MM.1S (cell line): Measurements from ENCODE around the gene CREBBP.

Experiments
- DNase-seq: peaks from one replicate; pipeline ENCODE4 v3.0.0-alpha.2; 2015
- H2AFZ ChIP-seq: fragments of 300-600 bp; sonication (generic); 2 replicates; pipeline ENCODE4 v1.6.0; 2016; ENCODE audit warnings: antibody characterized with exemption, low read length
- H3F3A ChIP-seq: fragments of 300-600 bp; sonication (generic); 2 replicates; pipeline ENCODE4 v1.6.1; 2016; ENCODE audit warnings: mild to moderate bottlenecking, antibody characterized with exemption, low read length, moderate library complexity, mixed read lengths; ENCODE audit not compliant: insufficient read depth
- H3K27ac ChIP-seq: fragments of 300-600 bp; sonication (generic); 2 replicates; pipeline ENCODE4 v1.5.1; 2016; ENCODE audit warnings: mild to moderate bottlenecking, low read length
- H3K27me3 ChIP-seq: fragments of 300-600 bp; sonication (generic); replicated peaks from 2 replicates; pipeline ENCODE4 v1.6.0; 2016; ENCODE audit warnings: low read length; ENCODE audit not compliant: insufficient read depth
- H3K36me3 ChIP-seq: fragments of 300-600 bp; sonication (generic); replicated peaks from 2 replicates; pipeline ENCODE4 v1.6.1; 2016; ENCODE audit warnings: mild to moderate bottlenecking, low read length, mixed read lengths; ENCODE audit not compliant: insufficient read depth
- H3K4me1 ChIP-seq: fragments of 300-600 bp; sonication (generic); 2 replicates; pipeline ENCODE4 v1.6.1; 2016; ENCODE audit warnings: low read length, mixed read lengths
- H3K4me2 ChIP-seq: fragments of 300-600 bp; sonication (generic); 2 replicates; pipeline ENCODE4 v1.6.0; 2016; ENCODE audit warnings: low read depth, low read length
- H3K4me3 ChIP-seq: fragments of 300-600 bp; sonication (generic); 2 replicates; pipeline ENCODE4 v1.5.1; 2016; ENCODE audit warnings: low read length, mixed read lengths
- H3K79me2 ChIP-seq: fragments of 300-600 bp; sonication (generic); 2 replicates; pipeline ENCODE4 v1.6.1; 2016; ENCODE audit warnings: mixed run types, low read length, mixed read lengths
- H3K9ac ChIP-seq: fragments of 300-600 bp; sonication (generic); 2 replicates; pipeline ENCODE4 v1.6.1; 2016; ENCODE audit warnings: low read length, mixed read lengths
- H3K9me2 ChIP-seq: fragments of 300-600 bp; sonication (generic); replicated peaks from 2 replicates; pipeline ENCODE4 v1.6.1; 2016; ENCODE audit warnings: mild to moderate bottlenecking, low read length, mixed read lengths; ENCODE audit not compliant: insufficient read depth
- H3K9me3 ChIP-seq: fragments of 300-600 bp; sonication (generic); replicated peaks from 2 replicates; pipeline ENCODE4 v1.6.1; 2016; ENCODE audit warnings: mild to moderate bottlenecking, low read length, mixed read lengths; ENCODE audit not compliant: insufficient read depth
- H4K20me1 ChIP-seq: fragments of 300-600 bp; sonication (generic); 2 replicates; pipeline ENCODE4 v1.6.1; 2016; ENCODE audit warnings: mild to moderate bottlenecking, low read length, moderate library complexity, mixed read lengths; ENCODE audit not compliant: insufficient read depth
- CTCF ChIP-seq: fragments of 300-600 bp; sonication (generic); IDR thresholded peaks from 2 replicates; pipeline ENCODE4 v1.5.1; 2016; ENCODE audit warnings: antibody characterized with exemption, low read length, mixed read lengths
- EZH2 ChIP-seq: fragments of 300-600 bp; sonication (generic); optimal IDR thresholded peaks from 2 replicates; pipeline ENCODE3; 2017; ENCODE audit warnings: low read depth, mild to moderate bottlenecking, antibody characterized with exemption, low read length, mixed read lengths
- EZH2phosphoT487 ChIP-seq: fragments of 300-600 bp; sonication (generic); IDR thresholded peaks from 2 replicates; pipeline ENCODE4 v1.6.1; 2018; ENCODE audit warnings: antibody characterized with exemption, low read length

The CREBBP gene

GRCh38 chr16:3687792-3688191, 192.7 kb downstream of the CREBBP start:
- no peaks in the 10 kb centered on the region for H4K20me1 ChIP-seq
- H3K36me3 ChIP-seq = peaks cover 3% of the 10 kb centered on the region; the same call in 1 of the 2 replicates
- DNase-seq = no peak
- no peak overlapping the region for H3K4me2 ChIP-seq
- H3K9me2 ChIP-seq = no peaks in the 10 kb centered on the region
- TF ChIP-seq CTCF = no peak
- no peak for TF ChIP-seq EZH2
- TF ChIP-seq EZH2phosphoT487 = no peak
- no peak overlapping the region for H3K4me3 ChIP-seq
- 0 out of 2 replicates have a peak, but pooled peaks cover 5% of the 10 kb centered on the region for H3K79me2 ChIP-seq
- no peak overlapping the region for H3K27ac ChIP-seq
- no peaks in the 10 kb centered on the region for H3F3A ChIP-seq
- H3K9ac ChIP-seq = no peak overlapping the region
- no peaks in the 10 kb centered on the region for H3K27me3 ChIP-seq
- H3K4me1 ChIP-seq = no peaks in the 10 kb centered on the region
- no peaks in the 10 kb centered on the region for H3K9me3 ChIP-seq
- no peak overlapping the region for H2AFZ ChIP-seq

DNA sequence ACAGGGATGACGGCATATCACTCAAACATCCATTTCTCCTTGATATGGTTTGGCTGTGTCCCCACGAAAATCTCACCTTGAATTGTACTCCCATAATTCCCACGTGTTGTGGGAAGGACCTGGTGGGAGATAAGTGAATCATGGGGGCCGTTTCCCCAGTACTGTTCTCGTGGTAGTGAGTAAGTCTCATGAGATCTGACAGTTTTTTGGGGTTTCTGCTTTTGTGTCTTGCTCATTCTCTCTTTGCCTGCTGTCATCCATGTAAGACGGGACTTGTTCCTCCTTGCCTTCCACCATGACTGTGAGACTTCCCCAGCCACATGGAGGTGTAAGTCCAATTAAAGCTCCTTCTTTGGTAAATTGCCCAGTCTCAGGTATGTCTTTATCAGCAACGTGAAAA, 193.5 kb downstream of the CREBBP start:
- no peaks in the 10 kb centered on the region for H3F3A ChIP-seq
- H2AFZ ChIP-seq = no peak overlapping the region
- H3K27me3 ChIP-seq = no peaks in the 10 kb centered on the region
- no peak overlapping the region for H3K4me3 ChIP-seq
- H3K27ac ChIP-seq = no peak overlapping the region
- H3K9me3 ChIP-seq = no peaks in the 10 kb centered on the region
- H3K4me2 ChIP-seq = no peak overlapping the region
- peaks cover 3% of the 10 kb centered on the region; the same call in 1 of the 2 replicates for H3K36me3 ChIP-seq
- TF ChIP-seq CTCF (no peak), EZH2phosphoT487 (no peak), EZH2 (no peak)
- no peaks in the 10 kb centered on the region for H4K20me1 ChIP-seq
- DNase-seq = no peak
- no peaks in the 10 kb centered on the region for H3K4me1 ChIP-seq
- H3K9ac ChIP-seq = no peak overlapping the region
- no peaks in the 10 kb centered on the region for H3K9me2 ChIP-seq
- H3K79me2 ChIP-seq = 0 out of 2 replicates have a peak, but pooled peaks cover 5% of the 10 kb centered on the region

GRCh38 chr16:3681206-3681605, 199.3 kb downstream of the CREBBP start:
- DNase-seq = no peak
- no peak overlapping the region for H3K27ac ChIP-seq
- no peaks in the 10 kb centered on the region for H3K9me2 ChIP-seq
- H3K4me3 ChIP-seq = no peak overlapping the region
- no peaks in the 10 kb centered on the region for H3F3A ChIP-seq
- no peaks in the 10 kb centered on the region for H3K9me3 ChIP-seq
- H2AFZ ChIP-seq = no peak overlapping the region
- no peaks in the 10 kb centered on the region for H3K4me1 ChIP-seq
- no peak overlapping the region for H3K4me2 ChIP-seq
- no peak overlapping the region for H3K9ac ChIP-seq
- no peaks in the 10 kb centered on the region for H3K27me3 ChIP-seq
- TF ChIP-seq EZH2phosphoT487 (no peak), CTCF (no peak), EZH2 (no peak)
- H4K20me1 ChIP-seq = no peaks in the 10 kb centered on the region
- H3K36me3 ChIP-seq = peaks cover 8% of the 10 kb centered on the region; the same call in 1 of the 2 replicates
- no peaks in the 10 kb centered on the region; the same call in 1 of the 2 replicates for H3K79me2 ChIP-seq
